WTC11 (cell line): ENCODE measurements around the gene FGF23.

Source experiments
- MXD4 ChIP-seq: fragments of 250-450 bp; sonication (Bioruptor Pico); IDR thresholded peaks from 2 replicates; pipeline ENCODE4 v1.8.0; 2021; ENCODE audit warnings: mild to moderate bottlenecking, moderate library complexity, borderline replicate concordance
- NFE2L1 ChIP-seq: sonication (generic); formaldehyde crosslinking; IDR thresholded peaks from 2 replicates; pipeline ENCODE4 v1.8.1; 2023; ENCODE audit warnings: missing genetic modification reagents
- ZBTB43 ChIP-seq: sonication (generic); formaldehyde crosslinking; IDR thresholded peaks from 2 replicates; pipeline ENCODE4 v1.8.1; 2023; ENCODE audit warnings: mild to moderate bottlenecking, missing genetic modification reagents

GRCh38 chr12:4320497-4320852 is 59.0 kb downstream of the FGF23 start:
- TF ChIP-seq ZBTB43 (CRISPR knock-in tag) (no peak), MXD4 (no peak), NFE2L1 (CRISPR knock-in tag) (no peak)
